ENCODE results near the gene PDIA5. TPM values are rescaled to one million over a fixed set of nuclear protein-coding genes. Genes with fewer than 3 reads are reported as not detected.

PDIA5 gene
- total RNA-seq, 1 experiment from 2014 or later = 24.3 TPM

DNA sequence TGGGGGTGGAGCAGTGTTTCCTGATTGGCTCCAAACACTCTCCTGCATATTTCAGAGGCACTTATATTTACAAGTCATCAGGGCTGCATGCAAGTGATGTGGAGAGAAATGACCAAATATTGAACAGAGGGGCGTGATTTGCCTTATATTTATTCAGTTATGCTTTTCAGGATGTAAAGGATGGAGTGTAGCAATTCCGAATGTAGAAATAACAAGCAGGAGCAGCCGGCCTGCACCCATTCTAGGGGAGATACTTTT lies 19.8 kb upstream of the PDIA5 start:
- Histone ChIP-seq H2AFZ (ENCODE audit: low read length) (no peak overlapping the region), H2BK5ac (ENCODE audit: insufficient read length, low read length) (no peak overlapping the region), H3K23ac (ENCODE audit: insufficient read length, low read depth, low read length) (no peak overlapping the region), H4K20me1 (ENCODE audit: control insufficient read depth, insufficient read depth, insufficient read length) (no peaks in the 10 kb centered on the region), H3T11ph (ENCODE audit: low read length) (no peak overlapping the region), H3K27ac (ENCODE audit: insufficient read length, low read depth, low read length) (no peak overlapping the region), H3K9ac (ENCODE audit: extremely low read depth, insufficient read length, low read length) (no peak overlapping the region), H2BK12ac (ENCODE audit: insufficient read length, low read depth, low read length) (no peak overlapping the region), H3K4ac (ENCODE audit: low read depth, low read length) (no peak overlapping the region), H3K14ac (ENCODE audit: insufficient read depth, low read length) (no peak overlapping the region), H2BK120ac (ENCODE audit: low read depth, low read length, poor library complexity, severe bottlenecking) (no peak overlapping the region), H3K56ac (ENCODE audit: insufficient read length, low read depth, low read length) (no peak overlapping the region), H3K79me1 (ENCODE audit: insufficient read depth, low read depth, low read length, poor library complexity, severe bottlenecking) (no peaks in the 10 kb centered on the region), H2BK15ac (ENCODE audit: low read depth, low read length) (no peak overlapping the region), H3K9me3 (ENCODE audit: control insufficient read depth, low read depth, low read length) (no peaks in the 10 kb centered on the region), H4K5ac (ENCODE audit: insufficient read length, low read depth, low read length) (no peak overlapping the region), H2BK20ac (ENCODE audit: low read depth, low read length, poor library complexity, severe bottlenecking) (no peak overlapping the region), H3K4me1 (ENCODE audit: insufficient read depth, low read length) (no peaks in the 10 kb centered on the region), H3K23me2 (ENCODE audit: insufficient read length, low read depth, low read length, poor library complexity, severe bottlenecking) (no peaks in the 10 kb centered on the region), H3K79me2 (ENCODE audit: insufficient read depth, low read length) (no peaks in the 10 kb centered on the region), H2AK5ac (ENCODE audit: insufficient read length, low read length) (no peak overlapping the region), H3K18ac (ENCODE audit: insufficient read length, low read depth, low read length) (no peak overlapping the region), H3K4me2 (ENCODE audit: insufficient read depth, insufficient read length, low read length) (no peak overlapping the region), H3K27me3 (ENCODE audit: insufficient read depth, low read length) (no peaks in the 10 kb centered on the region), H4K8ac (replicated peaks; ENCODE audit: insufficient read length, low read depth, low read length) (no peak overlapping the region), H4K91ac (ENCODE audit: insufficient read length, low read depth, low read length) (no peak overlapping the region)
- Mint-ChIP-seq H3K27me3 (ENCODE audit: low read depth) (no peaks in the 10 kb centered on the region; the same call in 1 of the 2 replicates), H3K36me3 (ENCODE audit: insufficient read depth in 1 of 3, low read depth in 3 of 3) (no peaks in the 10 kb centered on the region), H3K4me1 (peaks cover 11 to 18% of the 10 kb centered on the region in 2 experiments), H3K9me3 (no peaks in the 10 kb centered on the region), H3K27ac (no peak overlapping the region), H3K4me3 (no peak overlapping the region)
- DNase-seq = no peak
- WGBS (ENCODE audit: extremely low coverage, insufficient read length, low lambda C conversion rate) = no CpG with 5 or more reads among the region's 3 CpGs
- TF ChIP-seq, protein P1, sequence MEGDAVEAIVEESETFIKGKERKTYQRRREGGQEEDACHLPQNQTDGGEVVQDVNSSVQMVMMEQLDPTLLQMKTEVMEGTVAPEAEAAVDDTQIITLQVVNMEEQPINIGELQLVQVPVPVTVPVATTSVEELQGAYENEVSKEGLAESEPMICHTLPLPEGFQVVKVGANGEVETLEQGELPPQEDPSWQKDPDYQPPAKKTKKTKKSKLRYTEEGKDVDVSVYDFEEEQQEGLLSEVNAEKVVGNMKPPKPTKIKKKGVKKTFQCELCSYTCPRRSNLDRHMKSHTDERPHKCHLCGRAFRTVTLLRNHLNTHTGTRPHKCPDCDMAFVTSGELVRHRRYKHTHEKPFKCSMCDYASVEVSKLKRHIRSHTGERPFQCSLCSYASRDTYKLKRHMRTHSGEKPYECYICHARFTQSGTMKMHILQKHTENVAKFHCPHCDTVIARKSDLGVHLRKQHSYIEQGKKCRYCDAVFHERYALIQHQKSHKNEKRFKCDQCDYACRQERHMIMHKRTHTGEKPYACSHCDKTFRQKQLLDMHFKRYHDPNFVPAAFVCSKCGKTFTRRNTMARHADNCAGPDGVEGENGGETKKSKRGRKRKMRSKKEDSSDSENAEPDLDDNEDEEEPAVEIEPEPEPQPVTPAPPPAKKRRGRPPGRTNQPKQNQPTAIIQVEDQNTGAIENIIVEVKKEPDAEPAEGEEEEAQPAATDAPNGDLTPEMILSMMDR (conservative IDR thresholded peaks at IDR 0.05) = no peak

Data from H9 (cell line).